A673 (cell line): Measurements from ENCODE around the gene ALX4.

Experiments
- EZH2 ChIP-seq: fragments of 200-600 bp; sonication (generic); IDR thresholded peaks from 2 replicates; pipeline ENCODE4 v1.6.1; 2017; ENCODE audit warnings: borderline replicate concordance, low read depth, mild to moderate bottlenecking, mixed read lengths, antibody characterized with exemption, low read length; ENCODE audit not compliant: poor library complexity, severe bottlenecking
- TF ChIP-seq, protein P1 (sequence below): fragments of 300-800, 200-600 bp; sonication (generic); conservative IDR thresholded peaks from 2 replicates; pipeline ENCODE4 v1.5.1; 2017; ENCODE audit warnings: low read depth, mild to moderate bottlenecking, antibody characterized with exemption, low read length, moderate library complexity, mixed read lengths

DNA sequence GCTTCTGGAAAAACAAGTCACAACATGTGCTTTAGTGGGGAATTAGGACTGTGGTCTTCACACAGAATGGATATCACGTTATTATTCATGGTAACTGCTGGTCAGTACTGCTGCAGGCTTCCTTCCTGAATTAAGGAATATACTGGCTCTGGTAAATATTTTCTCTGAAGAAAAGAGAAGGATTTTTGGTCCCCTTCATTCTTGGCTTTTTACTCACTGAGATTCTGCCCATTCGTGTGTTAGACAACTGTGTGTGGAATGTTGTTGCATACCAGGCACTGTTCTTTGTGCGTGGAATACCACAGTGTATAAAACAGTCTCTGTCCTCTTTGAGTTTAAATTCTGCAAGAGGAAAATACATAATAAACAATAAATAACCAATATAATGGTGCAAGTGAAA is 80.3 kb downstream of the ALX4 start:
- TF ChIP-seq, protein P1, sequence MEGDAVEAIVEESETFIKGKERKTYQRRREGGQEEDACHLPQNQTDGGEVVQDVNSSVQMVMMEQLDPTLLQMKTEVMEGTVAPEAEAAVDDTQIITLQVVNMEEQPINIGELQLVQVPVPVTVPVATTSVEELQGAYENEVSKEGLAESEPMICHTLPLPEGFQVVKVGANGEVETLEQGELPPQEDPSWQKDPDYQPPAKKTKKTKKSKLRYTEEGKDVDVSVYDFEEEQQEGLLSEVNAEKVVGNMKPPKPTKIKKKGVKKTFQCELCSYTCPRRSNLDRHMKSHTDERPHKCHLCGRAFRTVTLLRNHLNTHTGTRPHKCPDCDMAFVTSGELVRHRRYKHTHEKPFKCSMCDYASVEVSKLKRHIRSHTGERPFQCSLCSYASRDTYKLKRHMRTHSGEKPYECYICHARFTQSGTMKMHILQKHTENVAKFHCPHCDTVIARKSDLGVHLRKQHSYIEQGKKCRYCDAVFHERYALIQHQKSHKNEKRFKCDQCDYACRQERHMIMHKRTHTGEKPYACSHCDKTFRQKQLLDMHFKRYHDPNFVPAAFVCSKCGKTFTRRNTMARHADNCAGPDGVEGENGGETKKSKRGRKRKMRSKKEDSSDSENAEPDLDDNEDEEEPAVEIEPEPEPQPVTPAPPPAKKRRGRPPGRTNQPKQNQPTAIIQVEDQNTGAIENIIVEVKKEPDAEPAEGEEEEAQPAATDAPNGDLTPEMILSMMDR = no peak
- no peak for TF ChIP-seq EZH2
